Effector CD8-positive, alpha-beta T cell (primary cell): ENCODE data around the gene FBXL15.

Experiments used
- DNase-seq: peaks from one replicate; lab custom pipeline; 2025; lab: John Stamatoyannopoulos, UW
- total RNA-seq, 4 experiments: gene quantifications; one replicate each; lab custom pipeline; 2026; lab: John Stamatoyannopoulos, UW

Gene FBXL15
- total RNA-seq: 21.7 to 45.9 (median 33.6) reads per million in 4 experiments

GRCh38 chr10:102420714-102421506 lies at the start of gene FBXL15:
TSS of gene FBXL15 (plus strand) at chr10:102420836. CDS start at chr10:102421130, 294 bp downstream.
- DNase-seq: peak; percentile 84

- no peak for DNase-seq
Measured at GRCh38 chr10:102371295-102371694, 49.3 kb upstream of the FBXL15 start.

GRCh38 chr10:102375250-102375649 lies 45.4 kb upstream of the FBXL15 start:
- no peak for DNase-seq

DNA sequence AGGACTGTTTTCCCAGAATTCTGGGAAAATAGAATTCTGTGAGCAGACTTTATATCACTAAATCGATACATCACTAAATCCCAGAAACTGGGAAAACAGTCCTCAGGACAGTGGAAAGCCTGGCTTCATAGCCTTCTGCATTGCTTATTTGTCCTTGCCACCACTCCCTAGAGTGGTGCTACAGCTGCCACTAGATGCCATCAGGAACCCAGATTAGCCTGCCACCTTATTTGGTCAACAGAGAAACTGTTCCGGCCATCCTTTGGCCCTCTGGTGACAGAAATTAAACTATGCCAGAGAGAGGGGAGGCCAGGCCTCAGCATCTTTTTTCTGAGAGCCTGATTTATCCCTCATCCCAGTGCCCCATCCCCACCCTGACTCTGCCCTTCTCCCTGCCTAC lies 44.8 kb upstream of the FBXL15 start:
- DNase-seq: no peak

- DNase-seq: no peak
Measured at GRCh38 chr10:102376901-102377300, 43.7 kb upstream of the FBXL15 start.

GRCh38 chr10:102379383-102379782 lies 41.3 kb upstream of the FBXL15 start:
- no peak for DNase-seq

- DNase-seq: no peak
Measured at GRCh38 chr10:102381983-102382382, 38.7 kb upstream of the FBXL15 start.

- no peak for DNase-seq
Measured at GRCh38 chr10:102382871-102383270, 37.8 kb upstream of the FBXL15 start.

- DNase-seq: no peak
Measured at GRCh38 chr10:102384053-102384452, 36.6 kb upstream of the FBXL15 start.

- DNase-seq: no peak
Measured at GRCh38 chr10:102384606-102385429, 35.8 kb upstream of the FBXL15 start.

DNA sequence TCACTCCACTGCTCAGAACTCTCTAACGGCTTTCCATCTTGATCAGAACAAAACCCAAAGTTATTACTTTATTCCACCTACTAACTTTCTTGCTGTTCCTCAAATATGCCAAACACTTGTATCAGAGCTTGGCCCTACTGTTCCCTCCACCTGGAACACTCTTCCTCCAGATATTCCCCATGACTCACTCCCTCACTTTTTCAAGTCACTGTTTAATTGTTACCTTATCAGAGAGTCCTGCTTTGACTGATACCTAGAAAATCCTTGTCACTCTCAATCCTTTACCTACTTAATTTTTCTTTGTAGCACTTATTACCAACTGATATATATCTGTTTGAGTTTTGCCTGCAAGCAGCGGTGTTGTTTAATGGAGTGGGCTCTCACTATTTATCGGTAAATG lies 30.7 kb upstream of the FBXL15 start:
- no peak for DNase-seq

DNA sequence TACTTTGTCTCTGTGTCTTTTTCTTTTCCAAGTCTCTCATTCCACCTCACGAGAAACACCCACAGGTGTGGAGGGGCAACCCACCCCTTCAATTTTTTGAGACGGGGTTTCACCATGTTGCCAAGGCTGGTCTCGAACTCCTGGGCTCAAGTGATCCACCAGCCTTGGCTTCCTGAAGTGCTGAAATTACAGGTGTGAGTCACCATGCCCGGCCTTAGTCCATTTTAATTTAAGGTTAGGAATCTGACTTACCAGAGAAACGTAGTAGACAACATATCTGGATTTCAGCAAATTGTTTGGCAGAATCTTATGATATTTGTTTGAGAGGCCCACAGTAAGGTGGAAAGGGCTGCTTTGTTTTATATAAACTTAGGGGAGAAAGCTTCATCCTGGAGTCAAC lies 28.3 kb upstream of the FBXL15 start:
- no peak for DNase-seq

DNA sequence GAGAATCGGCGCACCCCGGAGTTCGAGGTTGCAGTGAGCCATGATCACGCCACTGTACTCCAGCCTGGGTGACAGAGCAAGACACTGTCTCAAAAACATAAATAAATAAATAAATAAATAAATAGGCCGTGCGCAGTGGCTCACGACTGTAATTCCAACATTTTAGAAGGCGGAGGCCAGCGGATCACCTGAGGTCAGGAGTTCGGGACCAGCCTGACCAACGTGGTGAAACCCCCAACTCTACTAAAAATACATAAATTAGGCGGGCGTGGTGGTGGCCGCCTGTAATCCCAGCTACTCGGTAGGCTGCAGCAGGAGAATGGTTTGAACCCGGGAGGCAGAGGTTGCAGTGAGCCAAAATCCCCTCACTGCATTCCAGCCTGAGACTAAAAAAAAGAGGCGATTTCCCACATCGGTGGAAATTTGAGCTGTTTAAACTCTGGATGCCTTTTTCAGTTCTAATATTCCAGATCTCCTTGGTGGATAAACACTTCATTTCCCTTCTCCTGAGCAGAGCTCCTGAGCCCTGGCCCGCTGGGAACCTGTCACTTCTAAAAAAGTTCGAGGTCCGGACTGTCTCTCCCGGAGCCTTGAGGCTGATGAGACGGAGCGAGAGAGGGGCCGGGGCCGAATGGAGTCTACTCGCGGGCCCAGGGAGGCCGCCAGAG lies 27.1 kb upstream of the FBXL15 start:
- DNase-seq: no peak

GRCh38 chr10:102394079-102394800 lies 26.4 kb upstream of the FBXL15 start:
- DNase-seq: peak; percentile 99

- peak; percentile 80 for DNase-seq
Measured at GRCh38 chr10:102394801-102395399, 25.7 kb upstream of the FBXL15 start.

DNA sequence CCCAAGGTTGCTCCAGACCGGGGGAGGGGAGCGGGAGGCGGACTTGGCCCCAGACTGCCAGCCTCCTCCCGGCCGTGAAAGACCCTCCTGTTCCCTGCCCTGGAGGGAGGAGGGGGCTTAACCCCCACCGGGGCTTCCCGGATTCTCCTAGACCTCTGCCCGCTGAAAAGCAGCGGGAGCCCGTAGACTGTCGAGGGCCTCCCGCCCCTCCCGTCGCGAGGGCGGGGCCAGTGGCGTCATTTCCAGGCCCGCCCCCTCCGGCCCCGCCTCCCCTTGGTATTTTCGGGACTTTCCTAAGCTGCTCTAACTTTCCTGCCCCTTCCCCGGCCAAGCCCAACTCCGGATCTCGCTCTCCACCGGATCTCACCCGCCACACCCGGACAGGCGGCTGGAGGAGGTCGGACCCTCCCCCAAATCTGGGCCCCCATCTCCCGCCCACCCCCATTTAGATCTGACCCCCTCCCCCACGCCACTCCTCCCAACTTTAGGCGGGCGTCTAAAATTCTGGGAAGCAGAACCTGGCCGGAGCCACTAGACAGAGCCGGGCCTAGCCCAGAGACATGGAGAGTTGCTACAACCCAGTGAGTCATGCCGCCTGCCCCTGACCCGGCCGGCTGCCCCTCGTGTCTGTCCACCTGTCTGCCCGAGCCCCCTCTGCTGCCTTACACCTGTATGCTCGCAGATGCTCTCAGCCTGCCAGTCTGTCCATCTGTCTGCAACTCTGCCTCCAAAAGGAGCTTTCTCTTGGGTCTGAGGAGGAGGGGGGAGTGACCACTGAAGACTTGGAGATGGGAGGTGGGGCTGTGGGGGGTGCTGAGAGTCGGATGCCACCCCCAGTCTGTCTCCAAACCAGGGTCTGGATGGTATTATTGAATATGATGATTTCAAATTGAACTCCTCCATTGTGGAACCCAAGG lies 25.0 kb upstream of the FBXL15 start, which contains the start of gene NFKB2:
NFKB2 (plus strand) TSS at position 306 of the 917 bp plus-strand sequence; CDS start at position 561, 255 bp downstream.
- peak; percentile 91 for DNase-seq

- no peak for DNase-seq
Measured at GRCh38 chr10:102396317-102396650, 24.4 kb upstream of the FBXL15 start.

GRCh38 chr10:102396730-102397151 lies 23.9 kb upstream of the FBXL15 start:
- DNase-seq: no peak

- DNase-seq: no peak
Measured at GRCh38 chr10:102397222-102398171, 23.1 kb upstream of the FBXL15 start.
